Testis (tissue), 2 donors: ENCODE measurements around the gene KLHDC4.

ENCODE experiments used
- CTCF ChIP-seq, 3 experiments: fragments of 450-650 bp in 2 of 3; fragments of 200-600 bp in 1 of 3; sonication (generic) in 1 of 3; IDR thresholded peaks; one replicate each; pipeline ENCODE4 v1.5.1; 2016 to 2019; ENCODE audit warnings: antibody characterized with exemption in 3 of 3, mild to moderate bottlenecking in 2 of 3, moderate library complexity in 1 of 3
- POLR2A ChIP-seq: fragments of 450-650 bp; IDR thresholded peaks from one replicate; pipeline ENCODE4 v1.6.1; 2017; ENCODE audit warnings: antibody characterized with exemption, mild to moderate bottlenecking, moderate library complexity

- TF ChIP-seq CTCF (IDR thresholded peaks at IDR 0.05) = no peak
- no peak for TF ChIP-seq POLR2A
Measured at GRCh38 chr16:87698676-87699199, 67.0 kb downstream of the KLHDC4 start.
